Left lung (tissue), 10 donors: ENCODE measurements around the gene AS3MT. TPM values are rescaled to one million over a fixed set of nuclear protein-coding genes. Genes with fewer than 3 reads are reported as not detected.

Experiments
- ATAC-seq: fragments of 200-7000 bp; cut with Tn5 transposase; one replicate; pipeline ENCODE4 v1.9.1; 2020; ENCODE audit warnings: moderate library complexity
- DNase-seq, 4 donors: peaks; one replicate each; pipeline ENCODE4 v3.0.0-alpha.2; 2013 to 2020
- H3K27ac ChIP-seq, 2 donors: fragments of 200-600 bp; sonication (generic) in 1 of 2; one replicate each; pipeline versions ENCODE4 v1.5.0 to v1.8.0; 2020 to 2021
- H3K27me3 ChIP-seq, 2 donors: fragments of 200-600 bp; sonication (generic) in 1 of 2; one replicate each; pipeline versions ENCODE4 v1.5.0 to v1.8.0; 2020 to 2021
- H3K36me3 ChIP-seq, 2 donors: fragments of 200-600 bp; sonication (generic) in 1 of 2; one replicate each; pipeline versions ENCODE4 v1.5.0 to v1.8.0; 2020 to 2021
- H3K4me1 ChIP-seq, 2 donors: fragments of 200-600 bp; one replicate each; pipeline ENCODE4 v1.8.0; 2021
- H3K4me3 ChIP-seq, 2 donors: fragments of 200-600 bp; sonication (generic) in 1 of 2; one replicate each; pipeline versions ENCODE4 v1.5.0 to v1.8.0; 2020 to 2021; ENCODE audit warnings: mild to moderate bottlenecking in 1 of 2
- H3K9me3 ChIP-seq, 2 donors: fragments of 200-600 bp; sonication (generic) in 1 of 2; one replicate each; pipeline versions ENCODE4 v1.5.0 to v1.8.0; 2020 to 2021
- intact Hi-C, 2 donors: fragments of 100-400 bp; cut with DNase I; formaldehyde crosslinking; loops; one replicate each; pipeline versions ENCODE4 v1.11.2 to v1.14.2; 2022
- polyA plus RNA-seq, 6 donors: library from polyadenylated mRNA; unstranded; fragments of 120-200 nt; gene quantifications; one replicate each; pipeline ENCODE4 v1.2.1, GENCODE V29; 2013; ENCODE audit not compliant: insufficient read length in 6 of 6
- total RNA-seq, 2 donors: library from RNA; stranded (reverse); fragmentation: NEBNext Ultra II Directional; extraction: Animal tissue kit (Norgen Biotek cat#: 25700); gene quantifications; one replicate each; pipeline ENCODE4 v1.2.1, GENCODE V29; 2021
- TF ChIP-seq, protein P1 (sequence below), 2 donors: fragments of 200-600 bp; sonication (generic) in 1 of 2; IDR thresholded peaks; one replicate each; pipeline versions ENCODE4 v1.5.0 to v1.8.0; 2021; ENCODE audit warnings: antibody characterized with exemption in 2 of 2
- donor health status: DM: no; HTN: yes; CAD: no.
- donor health status: DM: no; HTN: no; CAD: no.

AS3MT gene
- total and polyA plus RNA-seq, 8 donors, result 1.5 to 18.9 (median 14.9) TPM

DNA sequence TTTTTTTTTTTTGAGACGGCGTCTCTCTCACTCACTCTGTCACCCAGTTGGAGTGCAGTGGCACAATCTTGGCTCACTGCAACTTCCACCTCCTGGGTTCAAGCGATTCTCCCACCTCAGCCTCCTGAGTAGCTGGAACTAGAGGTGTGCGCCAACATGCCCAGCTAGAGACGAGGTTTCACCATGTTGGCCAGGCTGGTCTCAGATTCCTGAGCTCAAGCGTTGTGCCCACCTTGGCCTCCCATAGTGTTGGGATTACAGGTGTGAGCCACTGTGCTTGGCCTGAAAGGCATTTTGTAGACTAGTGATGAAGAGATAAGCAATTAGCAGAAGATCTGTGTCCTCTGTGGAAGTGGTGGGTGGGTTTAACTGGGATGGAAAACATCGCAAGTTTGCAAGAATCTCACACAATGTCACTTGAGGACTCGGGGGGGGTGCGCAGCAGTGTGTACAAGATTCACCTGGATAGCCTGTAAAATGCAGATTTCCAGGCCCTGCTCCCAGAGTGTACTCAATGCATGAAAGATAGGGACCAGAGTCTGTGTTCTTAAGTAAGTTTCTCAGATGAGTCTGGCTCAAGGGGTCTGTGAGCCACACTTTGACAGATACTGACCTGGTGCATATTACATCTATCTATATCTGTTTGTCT, 43.0 kb upstream of the AS3MT start:
- DNase-seq (no peak), ATAC-seq (no peak)
- intact Hi-C loops, result no loop called here
- Histone ChIP-seq H3K4me1 (no peaks in the 10 kb centered on the region), H3K9me3 (no peaks in the 10 kb centered on the region), H3K27me3 (no peaks in the 10 kb centered on the region), H3K36me3 (no peaks in the 10 kb centered on the region), H3K4me3 (no peak overlapping the region), H3K27ac (no peak overlapping the region)
- TF ChIP-seq, protein P1, sequence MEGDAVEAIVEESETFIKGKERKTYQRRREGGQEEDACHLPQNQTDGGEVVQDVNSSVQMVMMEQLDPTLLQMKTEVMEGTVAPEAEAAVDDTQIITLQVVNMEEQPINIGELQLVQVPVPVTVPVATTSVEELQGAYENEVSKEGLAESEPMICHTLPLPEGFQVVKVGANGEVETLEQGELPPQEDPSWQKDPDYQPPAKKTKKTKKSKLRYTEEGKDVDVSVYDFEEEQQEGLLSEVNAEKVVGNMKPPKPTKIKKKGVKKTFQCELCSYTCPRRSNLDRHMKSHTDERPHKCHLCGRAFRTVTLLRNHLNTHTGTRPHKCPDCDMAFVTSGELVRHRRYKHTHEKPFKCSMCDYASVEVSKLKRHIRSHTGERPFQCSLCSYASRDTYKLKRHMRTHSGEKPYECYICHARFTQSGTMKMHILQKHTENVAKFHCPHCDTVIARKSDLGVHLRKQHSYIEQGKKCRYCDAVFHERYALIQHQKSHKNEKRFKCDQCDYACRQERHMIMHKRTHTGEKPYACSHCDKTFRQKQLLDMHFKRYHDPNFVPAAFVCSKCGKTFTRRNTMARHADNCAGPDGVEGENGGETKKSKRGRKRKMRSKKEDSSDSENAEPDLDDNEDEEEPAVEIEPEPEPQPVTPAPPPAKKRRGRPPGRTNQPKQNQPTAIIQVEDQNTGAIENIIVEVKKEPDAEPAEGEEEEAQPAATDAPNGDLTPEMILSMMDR (IDR thresholded peaks at IDR 0.05), result no peak

DNA sequence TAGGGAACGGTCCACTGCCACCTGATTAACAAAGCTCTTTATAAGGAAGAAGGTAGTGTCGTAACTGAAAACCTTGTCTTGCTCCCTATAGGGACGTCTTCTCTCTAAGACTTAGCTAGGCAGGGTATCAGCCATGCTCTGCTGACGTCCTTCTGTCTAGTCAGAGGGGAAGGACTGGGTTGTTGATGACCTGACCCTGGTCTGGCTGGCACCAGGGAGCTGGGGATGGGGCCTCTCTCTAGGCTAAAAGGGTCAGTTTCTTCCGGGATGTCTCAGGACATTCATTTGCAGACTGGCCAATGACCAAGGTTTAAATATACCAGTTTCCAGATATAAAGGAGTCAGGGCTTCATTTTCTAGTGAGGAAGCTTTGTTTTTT, 41.7 kb upstream of the AS3MT start:
- no peaks in the 10 kb centered on the region for H3K4me1 ChIP-seq
- intact Hi-C loops, result no loop called here
- no peak overlapping the region for H3K27ac ChIP-seq
- TF ChIP-seq, protein P1 (IDR thresholded peaks at IDR 0.05), result no peak
- no peak overlapping the region for H3K4me3 ChIP-seq
- no peaks in the 10 kb centered on the region for H3K36me3 ChIP-seq
- no peaks in the 10 kb centered on the region for H3K9me3 ChIP-seq
- DNase-seq (no peak), ATAC-seq (no peak)
- no peaks in the 10 kb centered on the region for H3K27me3 ChIP-seq

DNA sequence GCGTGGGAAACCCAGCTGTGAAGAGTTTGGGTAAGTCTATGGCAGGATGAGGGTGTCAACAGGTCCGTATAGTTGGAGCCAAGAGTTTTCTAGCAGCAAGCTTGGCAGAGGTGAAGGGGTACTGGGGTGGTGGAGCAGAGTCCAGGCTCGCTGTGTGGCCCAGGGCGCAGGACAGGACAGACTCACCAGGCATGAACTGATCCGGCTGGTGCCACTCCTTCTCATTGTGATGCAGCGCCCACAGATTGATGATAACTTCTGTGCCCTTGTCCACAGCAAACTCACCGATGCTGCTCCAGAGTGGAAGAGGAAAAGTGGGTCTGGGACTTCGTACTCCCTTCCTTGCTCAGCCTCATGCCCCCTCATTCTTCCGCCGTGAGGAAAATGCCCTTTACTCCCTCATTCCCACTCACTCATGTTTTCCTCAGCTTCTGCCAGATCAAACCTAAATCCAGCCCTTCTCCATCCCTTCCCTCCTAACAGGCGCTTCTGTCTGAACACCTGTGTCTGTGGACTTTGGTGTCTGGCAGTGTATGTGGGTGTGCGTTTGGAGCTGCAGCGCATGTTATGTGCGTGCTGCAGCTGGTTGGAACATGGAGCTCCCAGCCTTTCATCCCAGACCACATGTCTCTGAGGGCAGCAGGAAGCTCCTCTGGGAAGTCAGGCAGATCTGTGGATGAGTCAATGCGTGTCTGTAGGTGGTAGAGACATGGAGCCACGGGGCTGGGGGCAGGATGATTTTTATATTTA, 37.8 kb upstream of the AS3MT start:
- ATAC-seq (no peak), DNase-seq (no peak)
- no peaks in the 10 kb centered on the region for H3K27me3 ChIP-seq
- H3K36me3 ChIP-seq, result no peaks in the 10 kb centered on the region
- H3K27ac ChIP-seq, result no peak overlapping the region
- H3K4me1 ChIP-seq, result peaks cover 0 to 8% of the 10 kb centered on the region in 2 donors
- no peaks in the 10 kb centered on the region for H3K9me3 ChIP-seq
- intact Hi-C loops, result no loop called here
- TF ChIP-seq, protein P1 (IDR thresholded peaks at IDR 0.05), result no peak
- H3K4me3 ChIP-seq, result no peak overlapping the region

DNA sequence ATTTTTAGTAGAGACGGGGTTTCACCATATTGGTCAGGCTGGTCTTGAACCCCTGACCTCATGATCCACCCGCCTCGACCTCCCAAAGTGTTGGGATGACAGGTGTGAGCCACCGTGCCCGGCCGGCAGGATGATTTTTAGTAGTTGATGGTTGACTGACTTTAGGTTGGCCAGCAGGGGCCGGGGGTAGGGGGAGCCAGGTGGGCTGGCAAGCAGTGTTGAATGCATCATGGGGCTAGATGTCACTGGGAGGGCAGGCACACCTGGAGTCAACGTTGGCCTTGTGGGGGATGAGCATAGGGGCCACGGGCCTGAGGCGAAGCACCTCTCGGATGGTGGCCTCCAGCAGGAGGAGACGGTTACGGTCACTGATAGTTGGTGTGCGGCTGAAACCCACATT, 37.0 kb upstream of the AS3MT start:
- Histone ChIP-seq H3K36me3 (no peaks in the 10 kb centered on the region), H3K4me1 (peaks cover 0 to 8% of the 10 kb centered on the region in 2 donors), H3K9me3 (no peaks in the 10 kb centered on the region), H3K4me3 (no peak overlapping the region), H3K27ac (no peak overlapping the region), H3K27me3 (no peaks in the 10 kb centered on the region)
- TF ChIP-seq, protein P1 (IDR thresholded peaks at IDR 0.05), result no peak
- intact Hi-C loops, result no loop called here
- no peak for DNase-seq
- ATAC-seq, result no peak

DNA sequence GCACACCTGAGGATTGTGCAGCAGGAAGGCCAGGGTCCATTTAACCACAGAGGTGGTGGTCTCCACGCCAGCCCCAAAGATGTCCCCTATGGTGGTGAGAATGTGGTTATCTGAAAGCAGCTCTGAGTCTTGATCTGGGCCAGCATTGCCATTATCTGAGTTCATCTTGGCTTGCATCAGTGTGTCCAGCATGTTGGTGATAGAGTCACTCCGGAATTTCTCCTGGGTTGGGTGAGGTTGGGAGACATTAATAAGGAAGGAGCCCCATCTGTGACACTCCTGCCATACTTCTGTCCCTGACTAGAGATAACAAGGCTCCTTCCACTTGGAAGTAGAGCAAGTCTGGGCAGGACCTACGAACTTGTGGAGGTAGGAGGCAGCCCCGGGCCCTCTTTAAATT, 36.3 kb upstream of the AS3MT start:
- TF ChIP-seq, protein P1 (IDR thresholded peaks at IDR 0.05), result no peak
- Histone ChIP-seq H3K4me1 (peaks cover 0 to 8% of the 10 kb centered on the region in 2 donors), H3K9me3 (peaks cover 0 to 7% of the 10 kb centered on the region in 2 donors), H3K4me3 (no peak overlapping the region), H3K27ac (no peak overlapping the region), H3K27me3 (no peaks in the 10 kb centered on the region), H3K36me3 (no peaks in the 10 kb centered on the region)
- ATAC-seq (no peak), DNase-seq (no peak)
- intact Hi-C loops, result no loop called here
